ENCODE results near the gene MRPS18C. TPM values are rescaled to one million over a fixed set of nuclear protein-coding genes. Genes with fewer than 3 reads are reported as not detected.

The MRPS18C gene
- polyA plus RNA-seq, 1 of the 3 experiments (the other 2 are of a cell fraction) = 19.7 TPM

DNA sequence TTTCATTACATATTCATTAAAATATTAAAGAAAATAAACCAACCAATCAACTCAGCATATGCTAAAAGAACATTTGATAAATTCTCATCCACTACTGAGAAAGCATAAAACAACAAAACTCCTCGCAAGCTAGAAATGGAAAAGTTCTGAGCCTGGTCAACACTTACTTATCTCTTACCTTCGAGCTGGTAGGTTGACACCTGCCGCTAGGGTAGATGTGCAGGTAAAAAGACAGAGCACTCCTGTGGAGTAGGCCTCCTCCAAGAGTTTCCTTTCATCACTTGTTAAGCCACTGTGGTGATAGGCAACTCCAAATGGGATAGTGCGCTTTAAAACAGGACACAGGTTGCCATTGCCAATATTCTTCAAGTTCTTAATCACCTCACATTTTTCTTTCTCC, 19.2 kb upstream of the MRPS18C start:
- Histone ChIP-seq H3K79me2 (ENCODE audit: insufficient read depth) (no peaks in the 10 kb centered on the region), H3K9me2 (no peaks in the 10 kb centered on the region), H3K4me1 (ENCODE audit: control insufficient read depth in 1 of 2, insufficient read depth in 2 of 2, low read depth in 1 of 2, low read length in 1 of 2) (no peaks in the 10 kb centered on the region), H3K4me2 (no peak overlapping the region), H3K9me3 (no peaks in the 10 kb centered on the region; the same call in 1 of the 2 replicates), H3K9ac (no peak overlapping the region), H3K27ac (ENCODE audit: low read depth in 2 of 2, low read length in 1 of 2) (no peak overlapping the region), H3F3A (replicated peaks; ENCODE audit: insufficient read depth) (no peaks in the 10 kb centered on the region), H3K4me3 (ENCODE audit: low read depth in 2 of 2, low read length in 1 of 2) (no peak overlapping the region), H3K36me3 (replicated peaks in 1 of 2; ENCODE audit: control insufficient read depth in 1 of 2, insufficient read depth in 2 of 2, low read length in 1 of 2) (peaks cover 21 to 38% of the 10 kb centered on the region in 2 experiments), H4K20me1 (ENCODE audit: insufficient read depth) (no peaks in the 10 kb centered on the region), H2AFZ (ENCODE audit: low read depth) (no peak overlapping the region), H3K27me3 (ENCODE audit: insufficient read depth) (no peaks in the 10 kb centered on the region)
- CTCF ChIA-PET = no interaction called here
- WGBS (ENCODE audit: low lambda C conversion rate) = 100% methylated on average over 4 of the region's 4 CpGs
- POLR2A ChIA-PET = no interaction called here
- TF ChIP-seq CHD2 (IDR thresholded peaks at IDR 0.05; ENCODE audit: low read length, partially characterized antibody) = no peak
- TF ChIP-seq JUND (IDR thresholded peaks at IDR 0.05) = no peak
- no peak for TF ChIP-seq MEF2A (IDR thresholded peaks at IDR 0.05; ENCODE audit: borderline replicate concordance, low read depth)
- TF ChIP-seq RXRA (IDR thresholded peaks at IDR 0.05; ENCODE audit: borderline replicate concordance, low read depth) = no peak
- TF ChIP-seq, protein P1, sequence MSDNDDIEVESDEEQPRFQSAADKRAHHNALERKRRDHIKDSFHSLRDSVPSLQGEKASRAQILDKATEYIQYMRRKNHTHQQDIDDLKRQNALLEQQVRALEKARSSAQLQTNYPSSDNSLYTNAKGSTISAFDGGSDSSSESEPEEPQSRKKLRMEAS (IDR thresholded peaks at IDR 0.05; ENCODE audit: low read depth) = no peak
- no peak for TF ChIP-seq TEAD4 (IDR thresholded peaks at IDR 0.05; ENCODE audit: borderline replicate concordance, insufficient read depth)
- TF ChIP-seq, protein P2, sequence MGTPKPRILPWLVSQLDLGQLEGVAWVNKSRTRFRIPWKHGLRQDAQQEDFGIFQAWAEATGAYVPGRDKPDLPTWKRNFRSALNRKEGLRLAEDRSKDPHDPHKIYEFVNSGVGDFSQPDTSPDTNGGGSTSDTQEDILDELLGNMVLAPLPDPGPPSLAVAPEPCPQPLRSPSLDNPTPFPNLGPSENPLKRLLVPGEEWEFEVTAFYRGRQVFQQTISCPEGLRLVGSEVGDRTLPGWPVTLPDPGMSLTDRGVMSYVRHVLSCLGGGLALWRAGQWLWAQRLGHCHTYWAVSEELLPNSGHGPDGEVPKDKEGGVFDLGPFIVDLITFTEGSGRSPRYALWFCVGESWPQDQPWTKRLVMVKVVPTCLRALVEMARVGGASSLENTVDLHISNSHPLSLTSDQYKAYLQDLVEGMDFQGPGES (IDR thresholded peaks at IDR 0.05; ENCODE audit: low read depth, low read length) = no peak
- no peak for TF ChIP-seq SIN3A (IDR thresholded peaks at IDR 0.05; ENCODE audit: borderline replicate concordance, low read depth, low read length)
- TF ChIP-seq GATA2 (CRISPR knock-in tag; IDR thresholded peaks at IDR 0.05) = no peak
- TF ChIP-seq POLR2AphosphoS5 (IDR thresholded peaks at IDR 0.05; ENCODE audit: low read depth, low read length) = no peak
- TF ChIP-seq NRF1 (IDR thresholded peaks at IDR 0.05; ENCODE audit: low read depth, low read length) = no peak
- no peak for TF ChIP-seq NFIC (IDR thresholded peaks at IDR 0.05; ENCODE audit: borderline replicate concordance)
- TF ChIP-seq TAF1 (IDR thresholded peaks at IDR 0.05; ENCODE audit: borderline replicate concordance, low read depth, low read length) = no peak
- no peak for TF ChIP-seq ELF1 (IDR thresholded peaks at IDR 0.05)
- TF ChIP-seq FOSL2 (IDR thresholded peaks at IDR 0.05; ENCODE audit: borderline replicate concordance, low read depth) = no peak
- TF ChIP-seq, protein P3, sequence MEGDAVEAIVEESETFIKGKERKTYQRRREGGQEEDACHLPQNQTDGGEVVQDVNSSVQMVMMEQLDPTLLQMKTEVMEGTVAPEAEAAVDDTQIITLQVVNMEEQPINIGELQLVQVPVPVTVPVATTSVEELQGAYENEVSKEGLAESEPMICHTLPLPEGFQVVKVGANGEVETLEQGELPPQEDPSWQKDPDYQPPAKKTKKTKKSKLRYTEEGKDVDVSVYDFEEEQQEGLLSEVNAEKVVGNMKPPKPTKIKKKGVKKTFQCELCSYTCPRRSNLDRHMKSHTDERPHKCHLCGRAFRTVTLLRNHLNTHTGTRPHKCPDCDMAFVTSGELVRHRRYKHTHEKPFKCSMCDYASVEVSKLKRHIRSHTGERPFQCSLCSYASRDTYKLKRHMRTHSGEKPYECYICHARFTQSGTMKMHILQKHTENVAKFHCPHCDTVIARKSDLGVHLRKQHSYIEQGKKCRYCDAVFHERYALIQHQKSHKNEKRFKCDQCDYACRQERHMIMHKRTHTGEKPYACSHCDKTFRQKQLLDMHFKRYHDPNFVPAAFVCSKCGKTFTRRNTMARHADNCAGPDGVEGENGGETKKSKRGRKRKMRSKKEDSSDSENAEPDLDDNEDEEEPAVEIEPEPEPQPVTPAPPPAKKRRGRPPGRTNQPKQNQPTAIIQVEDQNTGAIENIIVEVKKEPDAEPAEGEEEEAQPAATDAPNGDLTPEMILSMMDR (IDR thresholded peaks at IDR 0.05) = no peak
- DNase-seq = no peak

DNA sequence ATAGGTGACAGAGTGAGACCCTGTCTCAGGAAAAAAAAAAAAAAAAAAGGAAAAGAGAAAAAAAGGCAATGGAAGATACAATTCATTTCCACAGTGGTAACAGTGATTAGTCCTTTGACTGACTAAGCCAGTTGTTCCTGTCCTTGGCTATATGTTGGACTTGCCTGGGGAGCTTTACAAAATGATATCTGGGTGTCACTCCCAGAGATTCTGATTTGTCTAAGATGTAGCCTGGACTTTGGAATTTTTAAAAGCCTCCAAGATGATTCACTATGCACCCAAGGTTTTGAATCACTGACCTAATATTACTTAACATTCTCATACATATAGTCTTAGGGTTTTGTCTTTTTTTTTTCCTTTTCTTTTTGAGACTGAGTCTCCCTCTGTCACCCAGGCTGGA, 17.1 kb upstream of the MRPS18C start:
- Histone ChIP-seq H3K9me2 (no peaks in the 10 kb centered on the region), H3K36me3 (replicated peaks in 1 of 2; ENCODE audit: control insufficient read depth in 1 of 2, insufficient read depth in 2 of 2, low read length in 1 of 2) (peaks cover 18 to 47% of the 10 kb centered on the region in 2 experiments), H4K20me1 (ENCODE audit: insufficient read depth) (no peaks in the 10 kb centered on the region), H3K9ac (no peak overlapping the region), H3K4me2 (no peak overlapping the region), H3F3A (replicated peaks; ENCODE audit: insufficient read depth) (no peaks in the 10 kb centered on the region), H3K4me3 (ENCODE audit: low read depth in 2 of 2, low read length in 1 of 2) (no peak overlapping the region), H3K79me2 (ENCODE audit: insufficient read depth) (no peaks in the 10 kb centered on the region), H3K27me3 (ENCODE audit: insufficient read depth) (no peaks in the 10 kb centered on the region), H3K4me1 (ENCODE audit: control insufficient read depth in 1 of 2, insufficient read depth in 2 of 2, low read depth in 1 of 2, low read length in 1 of 2) (no peaks in the 10 kb centered on the region), H3K9me3 (no peaks in the 10 kb centered on the region), H3K27ac (ENCODE audit: low read depth in 2 of 2, low read length in 1 of 2) (no peak overlapping the region), H2AFZ (ENCODE audit: low read depth) (no peak overlapping the region)
- CTCF ChIA-PET = no interaction called here
- no peak for DNase-seq
- no peak for TF ChIP-seq CHD2 (IDR thresholded peaks at IDR 0.05; ENCODE audit: low read length, partially characterized antibody)
- TF ChIP-seq RCOR1 (IDR thresholded peaks at IDR 0.05; ENCODE audit: low read length) = no peak
- TF ChIP-seq FOXM1 (IDR thresholded peaks at IDR 0.05; ENCODE audit: low read depth) = no peak
- no peak for TF ChIP-seq ELF1 (IDR thresholded peaks at IDR 0.05)
- TF ChIP-seq GATA2 (CRISPR knock-in tag; IDR thresholded peaks at IDR 0.05) = no peak
- no peak for TF ChIP-seq POLR2AphosphoS5 (IDR thresholded peaks at IDR 0.05; ENCODE audit: low read depth, low read length)
- POLR2A ChIA-PET = no interaction called here

Data from SK-N-SH (cell line).